IMR-90 (cell line): ENCODE measurements around the gene RAVER1.

ENCODE experiments used
- BHLHE40 ChIP-seq: fragments of 150-350 bp; IDR thresholded peaks from 2 replicates; pipeline ENCODE4 v1.6.1; 2016; ENCODE audit warnings: mild to moderate bottlenecking, low read depth, low read length
- CTCF ChIP-seq: conservative IDR thresholded peaks from 2 replicates; pipeline ENCODE4 v1.5.1; 2012; ENCODE audit warnings: mild to moderate bottlenecking, low read depth, low read length, improper control_type of control experiment
- ELK1 ChIP-seq: fragments of 150-350 bp; IDR thresholded peaks from 2 replicates; pipeline ENCODE4 v1.6.1; 2016; ENCODE audit warnings: low read depth, mild to moderate bottlenecking, low read length, moderate library complexity, borderline replicate concordance
- NFE2L2 ChIP-seq: fragments of 150-350 bp; IDR thresholded peaks from 2 replicates; pipeline ENCODE4 v1.6.1; 2016; ENCODE audit warnings: low read depth, mild to moderate bottlenecking, low read length
- POLR2A ChIP-seq: IDR thresholded peaks from 2 replicates; pipeline ENCODE4 v1.6.1; 2012; ENCODE audit warnings: mild to moderate bottlenecking, low read depth, low read length
- RAD21 ChIP-seq: IDR thresholded peaks from 2 replicates; pipeline ENCODE4 v1.6.1; 2012; ENCODE audit warnings: low read length, improper control_type of control experiment
- RFX5 ChIP-seq: IDR thresholded peaks from 2 replicates; pipeline ENCODE4 v1.8.0; 2012; ENCODE audit warnings: low read depth, mild to moderate bottlenecking, low read length, moderate library complexity
- USF2 ChIP-seq: fragments of 150-350 bp; IDR thresholded peaks from 2 replicates; pipeline ENCODE4 v1.6.1; 2017; ENCODE audit warnings: mild to moderate bottlenecking, antibody characterized with exemption, low read length, low read depth

DNA sequence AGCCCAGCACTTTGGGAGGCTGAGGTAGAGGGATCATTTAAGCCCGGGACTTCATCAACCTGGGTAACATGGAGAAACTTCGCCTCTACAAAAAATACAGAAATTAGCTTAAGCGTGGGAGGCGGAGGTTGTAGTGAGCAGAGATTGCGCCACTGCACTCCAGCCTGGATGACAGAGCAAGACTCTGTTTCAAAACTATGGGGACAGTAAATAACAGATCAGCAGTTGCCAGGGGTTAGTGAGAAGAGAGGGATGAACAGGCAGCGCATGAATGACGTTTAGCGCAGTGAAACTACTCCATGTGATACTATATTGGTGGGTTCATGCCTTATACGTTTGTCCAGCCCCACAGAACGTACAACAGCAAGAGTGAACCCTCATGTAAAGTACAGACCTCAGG is 13.2 kb upstream of the RAVER1 start:
- peak; percentile 76 for TF ChIP-seq RFX5
- no peak for TF ChIP-seq CTCF
- TF ChIP-seq POLR2A = no peak
- TF ChIP-seq ELK1 = no peak
- no peak for TF ChIP-seq USF2
- no peak for TF ChIP-seq RAD21
- no peak for TF ChIP-seq NFE2L2
- no peak for TF ChIP-seq BHLHE40
